Activated naive CD8-positive, alpha-beta T cell treated with anti-CD3 and anti-CD28 coated beads, Interleukin-2, amount 10 ng/mL, durations not matched to agents 7 days and 5 days (primary cell): ENCODE data around the gene DDIT4L. TPM values are rescaled to one million over a fixed set of nuclear protein-coding genes. Genes with fewer than 3 reads are reported as not detected.

Experiments
- ATAC-seq: fragments of 150-1000 bp; cut with Tn5 transposase; one replicate; pipeline ENCODE4 v1.10.0; 2021; ENCODE audit warnings: low read depth, moderate library complexity
- POLR2A ChIA-PET: fragments of 350-600 bp; sonication (Branson Sonifier 250); formaldehyde crosslinking; loops from one replicate; lab custom pipeline; 2021; ENCODE audit warnings: antibody characterized with exemption; lab: Charles Lee
- DNase-seq: peaks from one replicate; pipeline ENCODE4 v3.0.0; 2021
- H3K27ac Mint-ChIP-seq: one replicate; pipeline ENCODE4 v1.8.0; 2022; ENCODE audit warnings: mild to moderate bottlenecking, mixed read lengths
- H3K27me3 Mint-ChIP-seq: one replicate; pipeline ENCODE4 v1.8.0; 2022; ENCODE audit warnings: mild to moderate bottlenecking, moderate library complexity, mixed read lengths
- H3K36me3 Mint-ChIP-seq: one replicate; pipeline ENCODE4 v1.8.0; 2021; ENCODE audit warnings: mild to moderate bottlenecking, mixed read lengths
- H3K4me1 Mint-ChIP-seq: one replicate; pipeline ENCODE4 v1.8.0; 2021; ENCODE audit warnings: mixed read lengths
- H3K4me3 Mint-ChIP-seq: one replicate; pipeline ENCODE4 v1.8.0; 2022; ENCODE audit warnings: mild to moderate bottlenecking, moderate library complexity, mixed read lengths
- H3K9me3 Mint-ChIP-seq: one replicate; pipeline ENCODE4 v1.8.0; 2021; ENCODE audit warnings: mixed read lengths
- total RNA-seq, 2 experiments: library from RNA; stranded (reverse); gene quantifications; one replicate each; pipeline ENCODE4 v1.2.3, GENCODE V29; 2021

Gene DDIT4L
- total RNA-seq, 2 experiments from 2014 or later: 0.19 TPM; not detected in 1

GRCh38 chr4:100177855-100178254 is 12.4 kb downstream of the DDIT4L start:
- Mint-ChIP-seq H3K4me1 (no peaks in the 10 kb centered on the region), H3K27me3 (peaks cover 7% of the 10 kb centered on the region), H3K36me3 (no peaks in the 10 kb centered on the region), H3K27ac (no peak overlapping the region), H3K4me3 (no peak overlapping the region), H3K9me3 (no peaks in the 10 kb centered on the region)
- POLR2A ChIA-PET: no interaction called here
- no peak for ATAC-seq
- DNase-seq: no peak

GRCh38 chr4:100177126-100177525 is 13.1 kb downstream of the DDIT4L start:
- DNase-seq (no peak), ATAC-seq (no peak)
- Mint-ChIP-seq H3K27me3 (peaks cover 4% of the 10 kb centered on the region), H3K4me3 (no peak overlapping the region), H3K4me1 (no peaks in the 10 kb centered on the region), H3K27ac (no peak overlapping the region), H3K9me3 (no peaks in the 10 kb centered on the region), H3K36me3 (no peaks in the 10 kb centered on the region)
- POLR2A ChIA-PET: no interaction called here

DNA sequence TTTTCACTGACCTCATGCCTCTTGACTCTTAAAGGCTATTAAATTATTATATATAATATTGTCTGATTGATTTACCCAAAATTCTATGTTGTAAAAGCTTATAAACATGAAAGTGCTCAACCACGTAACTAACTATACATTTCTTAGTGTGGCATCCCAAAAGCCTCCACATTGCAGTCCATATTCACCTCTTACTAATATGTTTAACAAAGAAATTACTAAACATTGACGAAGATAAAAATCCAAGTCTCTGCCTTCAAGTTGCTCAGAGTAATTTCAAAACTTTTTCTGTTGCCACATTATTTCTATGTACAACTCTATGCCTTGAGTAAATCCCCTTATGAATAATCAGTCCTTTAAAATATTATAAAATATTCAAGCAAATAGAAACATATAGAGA is 14.4 kb downstream of the DDIT4L start:
- Mint-ChIP-seq H3K27ac (no peak overlapping the region), H3K4me1 (peaks cover 2% of the 10 kb centered on the region), H3K4me3 (no peak overlapping the region), H3K9me3 (peaks cover 5% of the 10 kb centered on the region), H3K27me3 (no peaks in the 10 kb centered on the region), H3K36me3 (no peaks in the 10 kb centered on the region)
- DNase-seq (no peak), ATAC-seq (no peak)
- POLR2A ChIA-PET: no interaction called here

DNA sequence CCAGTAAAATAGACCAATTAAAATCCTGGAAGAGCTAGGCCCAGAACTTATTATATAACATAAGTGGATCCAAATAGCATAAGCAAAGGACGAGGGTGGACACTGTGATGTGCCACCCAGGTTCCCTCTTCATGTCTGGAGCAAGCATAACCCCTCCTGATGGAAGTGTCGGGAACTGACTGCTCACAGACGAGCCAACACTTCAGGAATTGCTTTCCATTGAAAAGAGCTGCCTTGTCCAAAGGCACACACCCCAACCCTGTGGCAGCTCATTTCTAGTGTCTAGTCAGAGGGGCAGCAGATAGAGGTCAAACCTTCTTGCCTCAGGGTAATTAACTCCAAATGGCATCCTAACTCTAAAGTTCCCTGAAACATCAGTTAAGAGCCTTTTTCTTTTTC is 15.3 kb downstream of the DDIT4L start:
- no peak overlapping the region for H3K27ac Mint-ChIP-seq
- POLR2A ChIA-PET: no interaction called here
- H3K4me3 Mint-ChIP-seq: no peak overlapping the region
- H3K4me1 Mint-ChIP-seq: peaks cover 3% of the 10 kb centered on the region
- no peak for ATAC-seq
- no peaks in the 10 kb centered on the region for H3K27me3 Mint-ChIP-seq
- H3K36me3 Mint-ChIP-seq: no peaks in the 10 kb centered on the region
- peaks cover 5% of the 10 kb centered on the region for H3K9me3 Mint-ChIP-seq
- no peak for DNase-seq

- Mint-ChIP-seq H3K4me1 (peaks cover 9% of the 10 kb centered on the region), H3K9me3 (peaks cover 7% of the 10 kb centered on the region), H3K36me3 (no peaks in the 10 kb centered on the region), H3K27ac (no peak overlapping the region), H3K27me3 (no peaks in the 10 kb centered on the region), H3K4me3 (no peak overlapping the region)
- POLR2A ChIA-PET: no interaction called here
- DNase-seq: no peak
- ATAC-seq: no peak
These were observed 19.3 kb downstream of the DDIT4L start for GRCh38 chr4:100170986-100171385.

GRCh38 chr4:100169491-100170485 is 20.5 kb downstream of the DDIT4L start:
- ATAC-seq: no peak
- H3K4me1 Mint-ChIP-seq: peaks cover 15% of the 10 kb centered on the region
- peaks cover 7% of the 10 kb centered on the region for H3K9me3 Mint-ChIP-seq
- no peaks in the 10 kb centered on the region for H3K36me3 Mint-ChIP-seq
- POLR2A ChIA-PET: no interaction called here
- no peak overlapping the region for H3K4me3 Mint-ChIP-seq
- H3K27me3 Mint-ChIP-seq: no peaks in the 10 kb centered on the region
- DNase-seq: no peak
- H3K27ac Mint-ChIP-seq: no peak overlapping the region

- no peak for DNase-seq
- POLR2A ChIA-PET: no interaction called here
- H3K36me3 Mint-ChIP-seq: no peaks in the 10 kb centered on the region
- H3K4me3 Mint-ChIP-seq: no peak overlapping the region
- ATAC-seq: no peak
- H3K9me3 Mint-ChIP-seq: peaks cover 7% of the 10 kb centered on the region
- peaks cover 15% of the 10 kb centered on the region for H3K4me1 Mint-ChIP-seq
- no peak overlapping the region for H3K27ac Mint-ChIP-seq
- H3K27me3 Mint-ChIP-seq: no peaks in the 10 kb centered on the region
These were observed 21.7 kb downstream of the DDIT4L start for GRCh38 chr4:100168521-100168920.

DNA sequence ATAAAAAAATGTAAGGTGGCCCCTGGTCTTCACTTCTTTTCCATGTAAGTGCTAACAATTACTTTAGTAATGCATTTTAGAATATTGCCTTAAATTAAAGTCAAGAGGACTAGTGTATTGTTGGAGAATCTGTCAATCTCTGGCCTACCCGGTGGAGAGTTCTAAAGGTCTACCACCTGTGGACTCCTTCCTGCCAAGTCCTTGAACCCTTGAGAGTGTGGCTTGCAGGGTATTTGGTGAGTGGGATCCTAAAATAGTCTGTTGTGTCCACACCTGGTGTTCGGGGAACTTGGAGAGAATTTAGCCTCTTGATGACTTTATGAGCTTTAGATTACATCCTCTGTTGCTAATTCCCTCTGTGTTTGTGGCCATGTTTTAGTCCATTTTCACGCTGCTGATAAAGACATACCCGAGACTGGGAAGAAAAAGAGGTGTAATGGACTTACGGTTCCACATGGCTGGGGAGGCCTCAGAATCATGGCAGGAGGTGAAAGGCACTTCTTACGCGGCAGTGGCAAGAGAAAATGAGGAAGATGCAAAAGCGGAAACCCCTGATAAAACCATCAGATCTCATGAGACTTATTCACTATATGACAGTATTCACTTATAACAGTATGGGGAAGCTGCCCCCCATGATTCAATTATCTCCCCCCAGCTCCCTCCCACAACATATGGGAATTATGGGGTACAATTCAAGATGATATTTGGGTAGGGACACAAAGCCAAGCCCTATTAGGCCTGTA is 23.8 kb downstream of the DDIT4L start:
- no peak overlapping the region for H3K4me3 Mint-ChIP-seq

GRCh38 chr4:100165809-100166208 is 24.5 kb downstream of the DDIT4L start:
- Mint-ChIP-seq H3K4me3 (no peak overlapping the region), H3K36me3 (peaks cover 2% of the 10 kb centered on the region)

More for the DNA sequence above, 23.8 kb downstream of the DDIT4L start:
- H3K36me3 Mint-ChIP-seq: peaks cover 2% of the 10 kb centered on the region
- peaks cover 4% of the 10 kb centered on the region for H3K27me3 Mint-ChIP-seq
- POLR2A ChIA-PET: no interaction called here
- ATAC-seq (no peak), DNase-seq (no peak)
- H3K4me1 Mint-ChIP-seq: peaks cover 15% of the 10 kb centered on the region
- H3K27ac Mint-ChIP-seq: no peak overlapping the region
- H3K9me3 Mint-ChIP-seq: peaks cover 11% of the 10 kb centered on the region

DNA sequence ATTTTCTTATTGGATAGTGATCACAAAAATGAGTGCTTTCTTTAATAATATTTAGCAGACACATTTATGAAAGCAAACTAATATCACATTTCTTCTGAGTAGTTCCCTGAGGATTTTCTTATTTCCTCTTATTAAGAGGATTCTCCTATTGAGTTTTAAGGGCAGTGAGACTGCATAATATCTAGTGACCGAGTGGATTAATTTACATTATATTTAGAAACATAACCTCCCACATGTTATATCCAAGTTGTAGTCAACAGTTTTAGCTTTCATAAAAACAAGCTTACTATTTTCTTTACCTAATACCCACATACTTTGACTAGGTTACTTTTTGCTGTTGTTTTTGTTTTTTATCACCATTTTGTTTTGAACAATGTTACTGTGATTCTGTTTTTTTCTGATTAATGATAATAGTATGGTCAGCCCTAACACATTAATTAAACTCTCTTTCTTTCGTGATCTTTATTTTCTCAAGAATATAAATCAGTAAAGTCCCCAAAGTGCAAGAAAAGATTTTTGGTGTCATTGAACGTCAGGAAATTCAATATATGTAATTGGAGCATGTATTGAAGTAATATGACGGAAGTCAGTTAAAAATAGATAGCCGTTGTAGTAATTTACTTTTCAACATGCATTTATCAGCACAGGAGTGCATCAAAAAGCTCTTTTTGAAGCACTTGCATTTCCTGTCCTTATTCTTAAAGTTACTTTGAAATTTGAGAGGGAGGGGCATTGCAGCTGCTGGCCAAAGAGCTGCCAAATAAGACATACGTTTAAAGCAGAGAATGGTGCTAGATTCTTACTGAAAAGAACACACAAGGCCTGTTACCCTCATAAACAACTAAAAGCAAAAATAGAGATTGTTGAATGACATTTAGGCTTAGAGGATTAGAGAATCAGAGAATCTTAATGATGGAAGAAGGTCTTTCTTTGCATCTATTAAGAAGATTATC is 25.2 kb downstream of the DDIT4L start:
- H3K36me3 Mint-ChIP-seq: peaks cover 2% of the 10 kb centered on the region
- H3K4me3 Mint-ChIP-seq: peak overlapping the region; percentile 32
- no peak overlapping the region for H3K27ac Mint-ChIP-seq
- H3K4me1 Mint-ChIP-seq: peaks cover 12% of the 10 kb centered on the region
- no peak for DNase-seq
- no peak for ATAC-seq
- peaks cover 14% of the 10 kb centered on the region for H3K9me3 Mint-ChIP-seq
- POLR2A ChIA-PET: no interaction called here
- peaks cover 7% of the 10 kb centered on the region for H3K27me3 Mint-ChIP-seq

More at GRCh38 chr4:100165809-100166208, 24.5 kb downstream of the DDIT4L start:
- POLR2A ChIA-PET: no interaction called here
- Mint-ChIP-seq H3K27me3 (peaks cover 4% of the 10 kb centered on the region), H3K9me3 (peaks cover 12% of the 10 kb centered on the region), H3K27ac (no peak overlapping the region), H3K4me1 (peaks cover 13% of the 10 kb centered on the region)
- DNase-seq (no peak), ATAC-seq (peak; percentile 52)

DNA sequence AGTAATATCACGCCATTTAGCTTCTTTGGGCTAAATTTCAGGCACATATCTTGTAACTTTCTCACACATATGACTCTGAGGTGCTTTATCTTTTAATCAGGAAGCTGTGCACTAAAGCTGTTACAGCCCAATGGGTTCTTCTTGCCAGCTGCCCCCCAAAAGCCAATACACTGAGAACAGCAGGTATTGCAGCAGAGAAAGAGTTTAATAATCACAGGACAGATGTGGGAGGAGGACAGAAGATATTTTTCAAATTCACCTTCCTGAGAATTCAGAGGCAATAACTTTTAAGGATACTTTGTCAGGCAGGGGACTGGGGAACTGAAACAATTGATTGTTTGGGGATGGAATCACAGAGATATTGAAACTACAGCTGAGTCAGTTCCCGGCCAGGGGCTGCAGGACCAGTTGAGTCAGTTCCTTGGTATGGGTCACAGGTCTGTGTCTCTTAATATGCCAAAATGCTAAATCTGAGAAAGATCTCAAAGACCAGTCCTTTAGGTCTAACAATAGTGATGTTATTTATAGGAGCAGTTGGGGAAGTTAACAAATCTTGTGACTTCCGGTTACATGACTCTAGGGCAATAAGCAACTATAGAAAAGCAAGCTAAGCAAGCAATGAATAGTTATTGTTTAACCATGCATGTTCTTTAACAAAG is 28.1 kb downstream of the DDIT4L start:
- Mint-ChIP-seq H3K27me3 (peaks cover 7% of the 10 kb centered on the region), H3K4me1 (peaks cover 12% of the 10 kb centered on the region), H3K27ac (no peak overlapping the region), H3K4me3 (no peak overlapping the region), H3K36me3 (peaks cover 2% of the 10 kb centered on the region), H3K9me3 (peaks cover 13% of the 10 kb centered on the region)
- DNase-seq (no peak), ATAC-seq (no peak)
- POLR2A ChIA-PET: no interaction called here

GRCh38 chr4:100149190-100149589 is 41.1 kb downstream of the DDIT4L start:
- no peaks in the 10 kb centered on the region for H3K9me3 Mint-ChIP-seq
- no peak overlapping the region for H3K27ac Mint-ChIP-seq
- no peaks in the 10 kb centered on the region for H3K36me3 Mint-ChIP-seq
- no peaks in the 10 kb centered on the region for H3K27me3 Mint-ChIP-seq
- no peak overlapping the region for H3K4me3 Mint-ChIP-seq
- H3K4me1 Mint-ChIP-seq: peaks cover 2% of the 10 kb centered on the region
- ATAC-seq: no peak
- no peak for DNase-seq
- POLR2A ChIA-PET: no interaction called here
